ENCODE measurements around the gene C16orf87.

DNA sequence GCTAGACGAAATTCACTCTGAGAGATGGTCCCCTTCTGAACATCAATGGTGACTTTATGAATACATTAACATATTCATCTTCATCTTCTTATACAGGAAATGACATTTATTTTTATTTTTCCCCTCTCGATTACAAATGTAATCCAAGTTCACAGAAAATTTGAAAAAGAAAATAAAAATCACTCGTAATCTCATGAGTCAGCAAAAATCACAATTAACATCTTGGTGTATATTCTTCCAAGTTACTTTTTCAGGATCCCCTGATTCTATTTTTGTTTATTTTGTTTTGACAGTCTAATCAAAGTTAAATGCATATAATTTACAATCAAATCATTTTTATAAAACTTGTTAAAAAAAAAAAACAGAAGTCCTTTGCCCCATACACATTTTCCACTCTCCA lies 27.6 kb downstream of the C16orf87 start:
- TF ChIP-seq, protein P1, sequence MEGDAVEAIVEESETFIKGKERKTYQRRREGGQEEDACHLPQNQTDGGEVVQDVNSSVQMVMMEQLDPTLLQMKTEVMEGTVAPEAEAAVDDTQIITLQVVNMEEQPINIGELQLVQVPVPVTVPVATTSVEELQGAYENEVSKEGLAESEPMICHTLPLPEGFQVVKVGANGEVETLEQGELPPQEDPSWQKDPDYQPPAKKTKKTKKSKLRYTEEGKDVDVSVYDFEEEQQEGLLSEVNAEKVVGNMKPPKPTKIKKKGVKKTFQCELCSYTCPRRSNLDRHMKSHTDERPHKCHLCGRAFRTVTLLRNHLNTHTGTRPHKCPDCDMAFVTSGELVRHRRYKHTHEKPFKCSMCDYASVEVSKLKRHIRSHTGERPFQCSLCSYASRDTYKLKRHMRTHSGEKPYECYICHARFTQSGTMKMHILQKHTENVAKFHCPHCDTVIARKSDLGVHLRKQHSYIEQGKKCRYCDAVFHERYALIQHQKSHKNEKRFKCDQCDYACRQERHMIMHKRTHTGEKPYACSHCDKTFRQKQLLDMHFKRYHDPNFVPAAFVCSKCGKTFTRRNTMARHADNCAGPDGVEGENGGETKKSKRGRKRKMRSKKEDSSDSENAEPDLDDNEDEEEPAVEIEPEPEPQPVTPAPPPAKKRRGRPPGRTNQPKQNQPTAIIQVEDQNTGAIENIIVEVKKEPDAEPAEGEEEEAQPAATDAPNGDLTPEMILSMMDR (IDR thresholded peaks at IDR 0.05), result no peak
- TF ChIP-seq POLR2A (IDR thresholded peaks at IDR 0.05) (no peak), EP300 (IDR thresholded peaks at IDR 0.05) (no peak)

Measured in tibial nerve (tissue), 4 donors.